SU-DHL-6 (cell line): ENCODE results near the gene G6PD.

Source experiments
- CTCF ChIP-seq: fragments of 200-600 bp; sonication (generic); IDR thresholded peaks from one replicate; pipeline ENCODE4 v1.5.1; 2017; ENCODE audit warnings: antibody characterized with exemption, mild to moderate bottlenecking, low read length, moderate library complexity; ENCODE audit not compliant: insufficient read depth, poor library complexity, severe bottlenecking
- EZH2phosphoT487 ChIP-seq: fragments of 200-600 bp; sonication (generic), shearing (Covaris generic); conservative IDR thresholded peaks from 2 replicates; pipeline ENCODE4 v1.6.1; 2018; ENCODE audit warnings: mild to moderate bottlenecking, antibody characterized with exemption, low read length, moderate library complexity, mixed read lengths

GRCh38 chrX:154515966-154516655, 30.5 kb downstream of the G6PD start, which contains the start of gene FAM3A:
- TF ChIP-seq CTCF (no peak), EZH2phosphoT487 (no peak)
